ENCODE results near the gene SH3PXD2A. TPM values are rescaled to one million over a fixed set of nuclear protein-coding genes. Genes with fewer than 3 reads are reported as not detected.

Gene SH3PXD2A
- total RNA-seq, 2 experiments from 2014 or later: 7.8 to 8.5 TPM

DNA sequence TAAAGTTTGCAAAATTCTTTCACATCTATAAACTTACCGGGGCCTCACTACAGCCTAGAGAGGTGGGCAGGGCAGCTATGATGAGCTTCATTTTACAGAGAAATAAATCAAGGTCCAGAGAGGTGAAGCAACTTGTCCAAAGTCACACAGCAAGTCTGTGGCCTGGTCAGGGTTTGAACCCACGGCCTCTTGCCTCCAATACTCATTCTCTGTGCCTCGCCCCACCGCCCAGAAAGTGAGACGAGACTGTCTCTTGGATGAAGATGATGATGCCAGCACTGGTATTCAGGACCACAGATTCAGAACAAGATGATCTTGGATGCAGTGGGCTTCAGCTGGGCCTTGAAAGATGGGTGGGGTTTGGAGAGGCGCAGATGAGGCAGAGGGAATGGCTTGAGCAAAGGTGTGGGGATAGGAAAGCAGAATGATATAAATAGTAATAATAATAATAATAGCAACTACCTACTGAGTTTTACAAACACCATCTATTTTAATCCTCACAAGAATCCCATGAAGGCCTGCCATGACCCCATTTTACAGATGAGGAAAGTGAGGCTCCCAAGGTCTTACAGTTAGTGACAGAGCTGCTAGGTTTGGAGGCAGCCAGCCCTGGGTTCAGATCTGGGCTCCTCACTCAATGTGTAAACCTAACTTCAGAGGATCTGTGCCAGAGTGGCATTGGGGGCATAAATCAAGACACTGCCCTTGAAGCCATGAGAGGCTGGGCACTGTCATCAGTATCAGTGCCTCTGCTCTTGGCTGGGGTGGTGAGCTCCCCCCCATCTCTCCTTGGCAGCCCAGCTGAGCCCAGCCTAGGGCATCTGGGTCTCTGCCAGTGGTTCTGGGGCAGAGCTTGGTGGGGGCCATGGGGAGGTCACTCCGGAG lies 291.9 kb downstream of the SH3PXD2A start:
- CTCF ChIA-PET: interaction anchor here (0.5 to 2.3 kb wide), 20 partner anchors 8 to 808 kb away, joined by 3 to 17 read pairs (median 4); no protein-coding TSS in a partner anchor
- Mint-ChIP-seq H3K9me3 (no peaks in the 10 kb centered on the region), H3K36me3 (ENCODE audit: low read depth) (no peaks in the 10 kb centered on the region), H3K4me3 (no peak overlapping the region), H3K27me3 (ENCODE audit: low read depth) (peaks cover 6% of the 10 kb centered on the region), H3K4me1 (ENCODE audit: low read depth) (no peaks in the 10 kb centered on the region), H3K27ac (no peak overlapping the region)
- DNase-seq: no peak
- intact Hi-C loops (cut with micrococcal nuclease): loop anchor here (2.0 kb wide), 1 partner anchor 147 kb away; no protein-coding TSS in a partner anchor

- Mint-ChIP-seq H3K4me1 (ENCODE audit: low read depth) (no peaks in the 10 kb centered on the region), H3K4me3 (no peak overlapping the region), H3K36me3 (ENCODE audit: low read depth) (no peaks in the 10 kb centered on the region), H3K27ac (no peak overlapping the region), H3K9me3 (no peaks in the 10 kb centered on the region), H3K27me3 (ENCODE audit: low read depth) (peaks cover 12% of the 10 kb centered on the region)
- CTCF ChIA-PET: interaction anchor here (0.8 kb wide), 1 partner anchor 15 kb away, joined by 4 read pairs; no protein-coding TSS in a partner anchor
- intact Hi-C loops (cut with micrococcal nuclease): no loop called here
- no peak for DNase-seq
These were observed 293.0 kb downstream of the SH3PXD2A start for GRCh38 chr10:103562383-103562782.

DNA sequence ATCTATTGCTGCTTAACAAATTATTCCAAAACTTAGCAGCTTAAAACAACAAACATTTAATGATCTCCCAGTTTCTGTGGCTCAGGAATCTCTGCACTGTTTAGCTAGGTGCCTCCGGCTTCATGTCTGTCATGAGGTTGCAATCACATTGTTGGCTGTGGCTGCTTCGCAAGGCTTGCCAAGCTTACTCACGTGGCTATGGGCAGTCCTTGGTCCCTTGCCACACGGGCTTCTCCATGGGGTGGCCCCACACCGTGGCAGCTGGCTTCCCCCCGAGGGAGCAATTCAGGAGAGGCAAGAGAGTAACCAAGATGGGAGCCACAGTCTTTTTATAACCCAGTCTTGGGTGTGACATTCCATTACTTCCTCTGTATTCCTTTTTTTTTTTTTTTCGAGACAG lies 294.5 kb downstream of the SH3PXD2A start:
- CTCF ChIA-PET: interaction anchor here (0.6 to 1.2 kb wide), 3 partner anchors 9 to 639 kb away, joined by 3 to 6 read pairs (median 4); no protein-coding TSS in a partner anchor
- Mint-ChIP-seq H3K4me1 (ENCODE audit: low read depth) (no peaks in the 10 kb centered on the region), H3K36me3 (ENCODE audit: low read depth) (no peaks in the 10 kb centered on the region), H3K4me3 (no peak overlapping the region), H3K27me3 (ENCODE audit: low read depth) (peaks cover 19% of the 10 kb centered on the region), H3K9me3 (no peaks in the 10 kb centered on the region), H3K27ac (no peak overlapping the region)
- intact Hi-C loops (cut with micrococcal nuclease): no loop called here
- no peak for DNase-seq

DNA sequence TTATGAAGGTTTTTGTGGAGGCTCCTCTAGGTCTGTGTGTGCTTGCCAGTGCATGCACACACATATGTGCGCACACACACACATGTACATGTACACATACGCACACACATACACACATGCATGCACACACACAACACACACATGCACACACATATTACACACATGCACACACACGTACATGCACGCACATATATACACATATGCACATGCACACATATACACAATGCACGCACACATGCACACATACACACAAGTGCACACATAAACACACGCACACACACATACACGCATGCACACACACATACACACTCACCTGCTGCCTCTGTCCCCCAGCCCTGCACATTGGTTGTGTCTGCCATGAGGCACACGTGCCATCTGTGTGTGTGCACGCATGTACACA lies 295.6 kb downstream of the SH3PXD2A start:
- no peaks in the 10 kb centered on the region for H3K36me3 Mint-ChIP-seq (ENCODE audit: low read depth)
- CTCF ChIA-PET: interaction anchor here (1.0 to 1.2 kb wide), 2 partner anchors 8 to 10 kb away, joined by 3 to 4 read pairs; no protein-coding TSS in a partner anchor

GRCh38 chr10:103558911-103559310 lies 296.5 kb downstream of the SH3PXD2A start:
- H3K4me3 Mint-ChIP-seq: no peak overlapping the region
- H3K4me1 Mint-ChIP-seq (ENCODE audit: low read depth): peaks cover 13% of the 10 kb centered on the region
- intact Hi-C loops (cut with micrococcal nuclease): no loop called here
- H3K9me3 Mint-ChIP-seq: no peaks in the 10 kb centered on the region
- H3K27ac Mint-ChIP-seq: no peak overlapping the region
- no peaks in the 10 kb centered on the region for H3K36me3 Mint-ChIP-seq (ENCODE audit: low read depth)
- H3K27me3 Mint-ChIP-seq (ENCODE audit: low read depth): peaks cover 27% of the 10 kb centered on the region
- CTCF ChIA-PET: interaction anchor here (1.0 kb wide), 1 partner anchor 9 kb away, joined by 3 read pairs; no protein-coding TSS in a partner anchor
- no peak for DNase-seq

More for the DNA sequence above, 295.6 kb downstream of the SH3PXD2A start:
- Mint-ChIP-seq H3K4me1 (ENCODE audit: low read depth) (peaks cover 4% of the 10 kb centered on the region), H3K27ac (no peak overlapping the region), H3K4me3 (no peak overlapping the region), H3K27me3 (ENCODE audit: low read depth) (peaks cover 20% of the 10 kb centered on the region), H3K9me3 (no peaks in the 10 kb centered on the region)
- DNase-seq: no peak
- intact Hi-C loops (cut with micrococcal nuclease): no loop called here

GRCh38 chr10:103557455-103557854 lies 297.9 kb downstream of the SH3PXD2A start:
- CTCF ChIA-PET: no interaction called here
- H3K4me3 Mint-ChIP-seq: no peak overlapping the region

DNA sequence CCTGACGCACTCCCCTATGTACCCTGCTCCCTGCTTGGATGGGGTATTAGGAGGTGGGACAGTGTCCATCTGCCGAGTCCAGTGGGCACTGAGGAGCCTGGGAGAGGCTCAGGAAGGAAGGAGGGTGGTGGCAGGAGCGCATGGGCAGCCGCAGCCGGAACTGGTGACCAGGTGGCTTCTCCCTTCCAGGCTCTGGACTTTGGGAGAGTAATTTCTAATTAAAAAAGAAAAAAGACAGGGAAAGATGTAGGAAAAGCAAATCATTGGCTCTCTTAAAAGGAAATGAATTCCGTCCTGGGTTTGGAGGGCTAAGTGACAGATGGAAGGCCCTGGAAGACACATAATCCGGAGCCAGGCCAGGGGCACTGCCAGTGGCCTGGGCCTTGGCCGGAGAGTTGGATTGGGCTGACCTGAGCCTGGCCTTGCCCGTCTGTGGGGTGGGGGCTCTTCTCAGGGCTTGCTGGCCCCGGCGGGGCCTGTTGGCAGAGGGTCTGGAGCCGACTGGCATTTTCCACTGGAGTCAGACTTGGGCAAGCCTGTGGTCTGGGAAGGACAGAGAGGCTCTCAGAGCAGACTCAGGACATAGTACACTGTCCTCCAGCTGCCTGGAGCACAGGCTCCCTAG lies 298.9 kb downstream of the SH3PXD2A start:
- Mint-ChIP-seq H3K27ac (no peak overlapping the region), H3K4me3 (no peak overlapping the region), H3K27me3 (ENCODE audit: low read depth) (peaks cover 27% of the 10 kb centered on the region), H3K36me3 (ENCODE audit: low read depth) (no peaks in the 10 kb centered on the region), H3K4me1 (ENCODE audit: low read depth) (peaks cover 16% of the 10 kb centered on the region), H3K9me3 (no peaks in the 10 kb centered on the region)
- DNase-seq: no peak
- CTCF ChIA-PET: interaction anchor here (1.4 kb wide), 1 partner anchor 8 kb away, joined by 7 read pairs; no protein-coding TSS in a partner anchor
- intact Hi-C loops (cut with micrococcal nuclease): no loop called here

More at GRCh38 chr10:103557455-103557854, 297.9 kb downstream of the SH3PXD2A start:
- Mint-ChIP-seq H3K9me3 (no peaks in the 10 kb centered on the region), H3K27ac (no peak overlapping the region), H3K4me1 (ENCODE audit: low read depth) (peaks cover 16% of the 10 kb centered on the region), H3K36me3 (ENCODE audit: low read depth) (no peaks in the 10 kb centered on the region), H3K27me3 (ENCODE audit: low read depth) (peaks cover 27% of the 10 kb centered on the region)
- DNase-seq: no peak
- intact Hi-C loops (cut with micrococcal nuclease): no loop called here

DNA sequence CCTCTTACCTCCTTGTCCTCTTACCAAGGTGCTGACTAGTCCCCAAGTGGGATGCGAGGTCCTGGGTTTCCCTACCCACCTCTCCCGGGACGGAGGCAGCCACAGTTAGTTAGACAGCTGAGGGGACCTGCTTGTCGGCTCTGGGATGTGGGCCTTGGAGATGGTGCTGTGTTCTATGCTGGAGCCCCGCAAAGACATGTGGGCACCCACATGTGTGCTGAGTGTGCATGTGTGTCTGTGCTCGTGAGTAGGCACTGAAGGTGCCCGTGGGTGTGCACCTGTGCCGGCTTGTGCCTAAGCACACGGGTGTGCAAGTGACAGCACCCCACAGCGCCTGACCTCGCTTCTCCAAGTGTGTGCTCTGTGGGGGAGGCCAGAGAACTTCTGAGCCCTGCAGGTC lies 299.7 kb downstream of the SH3PXD2A start:
- DNase-seq: no peak
- Mint-ChIP-seq H3K27ac (no peak overlapping the region), H3K4me1 (ENCODE audit: low read depth) (peaks cover 16% of the 10 kb centered on the region), H3K27me3 (ENCODE audit: low read depth) (peaks cover 25% of the 10 kb centered on the region), H3K4me3 (peak overlapping the region; percentile 28), H3K9me3 (no peaks in the 10 kb centered on the region), H3K36me3 (ENCODE audit: low read depth) (no peaks in the 10 kb centered on the region)
- intact Hi-C loops (cut with micrococcal nuclease): no loop called here
- CTCF ChIA-PET: interaction anchor here (1.4 kb wide), 1 partner anchor 9 kb away, joined by 7 read pairs; no protein-coding TSS in a partner anchor

GRCh38 chr10:103555325-103555649 lies 300.1 kb downstream of the SH3PXD2A start:
- H3K4me3 Mint-ChIP-seq: peak overlapping the region; percentile 28
- intact Hi-C loops (cut with micrococcal nuclease): no loop called here

GRCh38 chr10:103554488-103555324 lies 300.7 kb downstream of the SH3PXD2A start:
- H3K27ac Mint-ChIP-seq: no peak overlapping the region
- no peaks in the 10 kb centered on the region for H3K36me3 Mint-ChIP-seq (ENCODE audit: low read depth)
- peak; percentile 38 for DNase-seq
- intact Hi-C loops (cut with micrococcal nuclease): no loop called here
- CTCF ChIA-PET: no interaction called here
- no peaks in the 10 kb centered on the region for H3K9me3 Mint-ChIP-seq
- H3K4me3 Mint-ChIP-seq: peak overlapping the region; percentile 62
- H3K27me3 Mint-ChIP-seq (ENCODE audit: low read depth): peaks cover 25% of the 10 kb centered on the region
- H3K4me1 Mint-ChIP-seq (ENCODE audit: low read depth): peaks cover 16% of the 10 kb centered on the region

More at GRCh38 chr10:103555325-103555649, 300.1 kb downstream of the SH3PXD2A start:
- peaks cover 16% of the 10 kb centered on the region for H3K4me1 Mint-ChIP-seq (ENCODE audit: low read depth)
- no peak overlapping the region for H3K27ac Mint-ChIP-seq
- DNase-seq: no peak
- H3K9me3 Mint-ChIP-seq: no peaks in the 10 kb centered on the region
- H3K27me3 Mint-ChIP-seq (ENCODE audit: low read depth): peaks cover 25% of the 10 kb centered on the region
- CTCF ChIA-PET: interaction anchor here (1.4 kb wide), 1 partner anchor 9 kb away, joined by 7 read pairs; no protein-coding TSS in a partner anchor
- H3K36me3 Mint-ChIP-seq (ENCODE audit: low read depth): no peaks in the 10 kb centered on the region

DNA sequence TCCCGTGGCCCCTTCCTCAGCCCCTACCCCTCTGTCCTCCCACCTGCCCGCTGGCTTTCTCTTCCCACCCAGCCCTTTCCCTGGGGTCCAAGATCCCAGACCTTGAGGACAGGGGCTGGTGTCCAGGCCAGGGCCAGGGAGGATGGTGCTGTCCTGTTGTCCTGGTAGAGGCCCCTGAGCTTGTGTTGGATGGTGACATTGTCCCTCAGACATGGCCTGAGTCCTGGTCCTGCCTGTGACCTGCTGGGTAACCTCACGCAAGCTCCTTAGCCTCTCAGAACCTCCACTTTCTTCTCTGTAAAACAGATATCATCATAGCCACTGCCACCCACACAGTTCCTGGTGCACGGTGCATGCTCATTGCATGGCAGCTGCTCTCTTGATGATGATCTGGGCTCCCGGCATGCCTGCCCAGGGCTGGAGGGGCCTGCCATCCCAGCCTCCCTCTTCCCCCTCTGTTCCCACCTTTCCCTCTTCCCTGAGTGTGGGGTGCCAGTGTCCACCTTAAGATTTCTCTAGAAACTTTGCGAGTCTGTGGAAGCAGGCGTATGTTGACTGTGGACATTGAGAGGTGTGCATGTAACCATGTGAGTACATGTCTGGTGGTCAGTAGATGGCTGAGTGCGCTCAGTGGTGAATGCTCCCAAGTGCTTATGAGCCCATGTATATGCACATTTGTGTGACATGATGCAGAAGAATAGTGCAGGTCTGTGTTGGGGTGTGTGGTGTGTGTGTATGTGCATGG lies 301.5 kb downstream of the SH3PXD2A start:
- no peak overlapping the region for H3K27ac Mint-ChIP-seq
- H3K27me3 Mint-ChIP-seq (ENCODE audit: low read depth): peaks cover 25% of the 10 kb centered on the region
- CTCF ChIA-PET: no interaction called here
- H3K4me3 Mint-ChIP-seq: no peak overlapping the region
- intact Hi-C loops (cut with micrococcal nuclease): no loop called here
- H3K9me3 Mint-ChIP-seq: no peaks in the 10 kb centered on the region
- DNase-seq: peak; percentile 44
- H3K4me1 Mint-ChIP-seq (ENCODE audit: low read depth): peaks cover 16% of the 10 kb centered on the region
- H3K36me3 Mint-ChIP-seq (ENCODE audit: low read depth): no peaks in the 10 kb centered on the region

Measured in activated naive CD4-positive, alpha-beta T cell treated with anti-CD3 and anti-CD28 coated beads for 36 hours (primary cell).